Astrocyte of the spinal cord (primary cell): ENCODE measurements around the gene TGM1.
"Not testable (repeated sequence)": the region's sequence is repeated elsewhere in the genome, so short reads cannot be mapped to it uniquely, and the experiment has no call there.

Experiments used
- DNase-seq: peaks from one replicate; pipeline ENCODE4 v3.0.0; 2011; ENCODE audit warnings: low read depth, low spot score
- H3K4me3 ChIP-seq: 2 replicates; pipeline ENCODE4 v1.5.1; 2011; ENCODE audit warnings: low read depth, mild to moderate bottlenecking, low read length, moderate library complexity
- in situ Hi-C: cut with HindIII; loops from 2 replicates; pipeline ENCODE4 v1.10.0; 2017; ENCODE audit warnings: low sequenced_read_pairs
- TF ChIP-seq, protein P1 (sequence below): IDR thresholded peaks from 2 replicates; pipeline ENCODE4 v1.5.1; 2012; ENCODE audit warnings: low read depth, mild to moderate bottlenecking, low read length, inconsistent platforms

Gene TGM1

DNA sequence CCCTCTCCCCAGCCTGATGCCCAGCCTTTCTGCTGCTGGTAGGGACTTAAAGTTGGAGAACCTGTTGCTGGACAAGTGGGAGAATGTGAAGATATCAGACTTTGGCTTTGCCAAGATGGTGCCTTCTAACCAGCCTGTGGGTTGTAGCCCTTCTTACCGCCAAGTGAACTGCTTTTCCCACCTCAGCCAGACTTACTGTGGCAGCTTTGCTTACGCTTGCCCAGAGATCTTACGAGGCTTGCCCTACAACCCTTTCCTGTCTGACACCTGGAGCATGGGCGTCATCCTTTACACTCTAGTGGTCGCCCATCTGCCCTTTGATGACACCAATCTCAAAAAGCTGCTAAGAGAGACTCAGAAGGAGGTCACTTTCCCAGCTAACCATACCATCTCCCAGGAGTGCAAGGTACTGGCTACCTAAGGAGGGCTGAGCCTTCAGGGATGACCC, 55.8 kb downstream of the TGM1 start:
- in situ Hi-C loops, result no loop called here
- no peak for DNase-seq
- TF ChIP-seq, protein P1, sequence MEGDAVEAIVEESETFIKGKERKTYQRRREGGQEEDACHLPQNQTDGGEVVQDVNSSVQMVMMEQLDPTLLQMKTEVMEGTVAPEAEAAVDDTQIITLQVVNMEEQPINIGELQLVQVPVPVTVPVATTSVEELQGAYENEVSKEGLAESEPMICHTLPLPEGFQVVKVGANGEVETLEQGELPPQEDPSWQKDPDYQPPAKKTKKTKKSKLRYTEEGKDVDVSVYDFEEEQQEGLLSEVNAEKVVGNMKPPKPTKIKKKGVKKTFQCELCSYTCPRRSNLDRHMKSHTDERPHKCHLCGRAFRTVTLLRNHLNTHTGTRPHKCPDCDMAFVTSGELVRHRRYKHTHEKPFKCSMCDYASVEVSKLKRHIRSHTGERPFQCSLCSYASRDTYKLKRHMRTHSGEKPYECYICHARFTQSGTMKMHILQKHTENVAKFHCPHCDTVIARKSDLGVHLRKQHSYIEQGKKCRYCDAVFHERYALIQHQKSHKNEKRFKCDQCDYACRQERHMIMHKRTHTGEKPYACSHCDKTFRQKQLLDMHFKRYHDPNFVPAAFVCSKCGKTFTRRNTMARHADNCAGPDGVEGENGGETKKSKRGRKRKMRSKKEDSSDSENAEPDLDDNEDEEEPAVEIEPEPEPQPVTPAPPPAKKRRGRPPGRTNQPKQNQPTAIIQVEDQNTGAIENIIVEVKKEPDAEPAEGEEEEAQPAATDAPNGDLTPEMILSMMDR, result no peak
- H3K4me3 ChIP-seq, result no peak overlapping the region

- no peak overlapping the region for H3K4me3 ChIP-seq
- TF ChIP-seq, protein P1, result no peak
- no peak for DNase-seq
- in situ Hi-C loops, result no loop called here
These were observed 56.5 kb downstream of the TGM1 start for GRCh38 chr14:24206260-24207103.

DNA sequence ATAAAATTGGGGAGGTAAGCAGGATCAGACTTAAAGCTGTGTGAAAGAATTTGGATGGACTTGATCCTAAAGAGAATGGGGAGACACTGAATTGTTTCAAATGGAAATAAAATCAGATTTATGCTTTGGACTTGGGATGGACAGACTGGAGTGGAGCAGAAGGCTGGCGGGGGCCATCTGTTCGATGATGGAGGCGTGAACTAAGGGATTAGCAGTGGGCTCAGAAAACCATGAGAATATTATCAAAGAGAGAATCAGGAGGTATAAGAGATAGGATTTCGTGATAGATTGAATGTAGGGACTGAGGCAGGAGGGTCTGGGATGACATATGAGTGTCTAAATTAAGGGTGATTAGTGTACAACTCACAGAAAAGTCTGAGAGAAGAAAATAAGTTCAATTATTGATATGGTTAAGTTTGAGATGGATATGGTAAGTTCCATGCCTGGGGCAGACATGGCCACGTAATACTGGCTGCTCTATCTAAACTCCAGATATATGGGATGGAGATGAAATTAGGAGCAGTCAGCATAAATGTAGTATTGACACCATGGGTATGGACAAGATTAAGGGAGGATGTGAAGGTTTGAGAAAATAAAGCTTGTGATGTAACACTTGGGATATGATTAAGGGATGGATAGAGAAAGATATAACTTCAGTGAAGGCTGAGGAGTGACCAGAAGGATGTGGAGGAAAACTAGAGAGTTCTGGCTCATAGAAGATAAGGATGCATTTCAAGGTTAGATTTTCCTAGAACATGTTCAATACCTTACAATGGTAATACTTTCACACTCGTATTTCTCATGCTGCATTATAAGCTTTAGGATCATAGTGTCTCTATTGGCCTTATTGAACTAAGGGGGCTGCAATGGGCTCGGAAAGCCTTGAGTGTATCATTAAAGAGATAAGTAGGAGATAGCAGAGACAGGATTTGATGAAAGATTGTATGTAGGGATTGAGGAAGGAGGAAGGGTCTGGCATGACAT, 58.5 kb downstream of the TGM1 start:
- in situ Hi-C loops, result no loop called here
- no peak for DNase-seq
- TF ChIP-seq, protein P1, result no peak
- no peak overlapping the region for H3K4me3 ChIP-seq

GRCh38 chr14:24203249-24203886, 59.6 kb downstream of the TGM1 start:
- DNase-seq, in situ Hi-C loops, H3K4me3 ChIP-seq: not testable (repeated sequence)

GRCh38 chr14:24202538-24202937, 60.4 kb downstream of the TGM1 start:
- H3K4me3 ChIP-seq, in situ Hi-C loops: not testable (repeated sequence)

More at GRCh38 chr14:24202538-24202937, 60.4 kb downstream of the TGM1 start:
- not testable (repeated sequence) for DNase-seq
